GM12873 (cell line): ENCODE measurements around the gene ZKSCAN3.

Experiments
- TF ChIP-seq, protein P1 (sequence below): IDR thresholded peaks from 2 replicates; pipeline ENCODE4 v1.5.1; 2012; ENCODE audit warnings: low read depth, mild to moderate bottlenecking, moderate library complexity, low read length, control low read depth; ENCODE audit not compliant: insufficient read depth; ENCODE audit errors: missing control alignments

ZKSCAN3 gene

DNA sequence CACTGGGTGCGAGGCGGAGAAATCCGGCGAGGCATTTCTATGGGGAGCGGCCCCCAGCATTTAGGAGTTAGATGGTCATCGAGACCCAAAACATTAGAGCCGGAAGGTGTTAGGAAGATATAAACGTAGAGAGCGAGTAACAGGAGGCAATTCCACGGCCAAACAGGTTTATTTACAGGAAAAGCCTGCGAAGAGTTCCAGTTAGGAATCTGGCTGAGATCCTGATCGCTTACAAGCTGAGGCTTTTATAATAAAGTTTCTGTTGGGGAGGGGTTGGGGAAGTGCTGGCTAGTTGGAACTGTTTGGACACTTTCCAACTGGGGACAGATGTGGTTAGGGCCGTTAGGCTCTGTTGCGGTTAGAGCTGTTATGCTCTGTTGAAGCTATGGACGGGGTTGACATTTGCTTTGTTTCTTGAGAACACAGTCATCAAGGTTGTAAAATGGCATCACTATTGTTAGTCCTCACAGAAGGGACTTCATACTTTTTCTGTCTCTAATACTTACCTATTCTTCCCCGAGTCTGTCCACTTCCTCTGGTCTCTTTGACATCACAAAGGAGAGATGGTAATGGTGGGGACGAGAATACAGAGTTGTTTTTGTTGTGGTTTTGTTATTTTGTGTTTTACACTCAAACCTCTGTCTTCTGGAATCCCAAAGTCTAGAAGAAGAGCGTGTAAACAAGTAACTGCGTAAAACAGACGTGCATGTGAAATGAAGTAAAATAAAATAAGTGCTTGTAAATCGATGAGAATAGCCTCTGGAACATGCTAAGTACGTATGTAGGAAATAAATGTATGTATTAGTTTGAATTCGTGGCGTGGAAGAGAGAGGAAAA lies 13.2 kb upstream of the ZKSCAN3 start:
- TF ChIP-seq, protein P1, sequence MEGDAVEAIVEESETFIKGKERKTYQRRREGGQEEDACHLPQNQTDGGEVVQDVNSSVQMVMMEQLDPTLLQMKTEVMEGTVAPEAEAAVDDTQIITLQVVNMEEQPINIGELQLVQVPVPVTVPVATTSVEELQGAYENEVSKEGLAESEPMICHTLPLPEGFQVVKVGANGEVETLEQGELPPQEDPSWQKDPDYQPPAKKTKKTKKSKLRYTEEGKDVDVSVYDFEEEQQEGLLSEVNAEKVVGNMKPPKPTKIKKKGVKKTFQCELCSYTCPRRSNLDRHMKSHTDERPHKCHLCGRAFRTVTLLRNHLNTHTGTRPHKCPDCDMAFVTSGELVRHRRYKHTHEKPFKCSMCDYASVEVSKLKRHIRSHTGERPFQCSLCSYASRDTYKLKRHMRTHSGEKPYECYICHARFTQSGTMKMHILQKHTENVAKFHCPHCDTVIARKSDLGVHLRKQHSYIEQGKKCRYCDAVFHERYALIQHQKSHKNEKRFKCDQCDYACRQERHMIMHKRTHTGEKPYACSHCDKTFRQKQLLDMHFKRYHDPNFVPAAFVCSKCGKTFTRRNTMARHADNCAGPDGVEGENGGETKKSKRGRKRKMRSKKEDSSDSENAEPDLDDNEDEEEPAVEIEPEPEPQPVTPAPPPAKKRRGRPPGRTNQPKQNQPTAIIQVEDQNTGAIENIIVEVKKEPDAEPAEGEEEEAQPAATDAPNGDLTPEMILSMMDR = no peak

DNA sequence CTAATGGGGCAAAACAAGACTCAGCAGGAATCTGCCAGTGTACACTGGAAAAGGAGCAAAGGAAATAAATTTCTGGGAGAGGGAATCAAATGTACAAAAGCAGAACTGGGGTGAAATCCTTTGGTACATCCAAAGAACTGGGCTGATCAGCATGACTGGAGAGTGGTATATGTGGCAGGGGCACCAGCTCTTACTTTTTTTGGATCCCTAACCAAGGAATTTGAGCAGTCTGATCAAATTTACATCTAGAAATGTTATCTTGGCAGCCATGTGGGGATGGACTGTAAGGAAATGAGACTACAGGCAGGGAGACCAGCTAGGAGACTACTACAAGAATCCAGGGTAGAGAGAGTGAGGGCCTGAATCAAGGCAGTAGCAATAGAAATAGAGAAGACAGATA lies 12.6 kb upstream of the ZKSCAN3 start:
- TF ChIP-seq, protein P1 = no peak

DNA sequence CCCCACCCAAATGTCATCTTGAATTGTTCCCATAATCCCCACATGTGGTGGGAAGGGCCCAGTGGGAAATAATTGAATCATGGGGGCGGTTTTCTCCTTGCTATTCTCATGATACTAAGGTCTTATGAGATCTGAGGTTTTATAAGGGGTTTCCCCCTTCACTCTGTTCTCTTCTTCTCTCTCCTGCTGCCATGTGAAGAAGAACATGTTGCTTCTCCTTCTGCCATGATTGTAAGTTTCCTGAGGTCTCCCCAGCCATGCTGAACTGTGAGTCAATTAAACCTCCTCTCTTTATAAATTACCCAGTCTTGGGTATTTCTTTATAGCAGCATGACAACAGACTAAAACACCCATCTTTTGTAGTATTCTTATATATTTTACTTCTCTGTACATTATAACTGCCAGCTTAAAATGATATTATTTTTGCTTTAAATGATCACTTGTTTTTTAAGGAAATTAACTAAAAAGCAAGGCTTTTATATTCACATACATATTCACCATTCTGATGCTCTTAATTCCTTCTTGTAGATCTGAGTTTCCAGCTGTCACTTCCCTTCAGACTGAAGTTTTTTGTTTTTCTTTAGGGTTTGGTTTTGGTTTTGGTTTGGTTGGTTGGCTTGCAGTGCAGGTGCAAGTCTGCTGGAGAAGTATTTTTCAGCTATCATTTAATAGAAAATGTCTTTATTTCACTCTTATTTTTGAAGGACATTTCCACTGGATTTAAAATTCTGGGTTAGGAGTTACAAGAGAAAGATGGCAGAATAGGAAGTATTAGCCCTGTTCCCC lies 9.2 kb upstream of the ZKSCAN3 start:
- TF ChIP-seq, protein P1 = no peak

DNA sequence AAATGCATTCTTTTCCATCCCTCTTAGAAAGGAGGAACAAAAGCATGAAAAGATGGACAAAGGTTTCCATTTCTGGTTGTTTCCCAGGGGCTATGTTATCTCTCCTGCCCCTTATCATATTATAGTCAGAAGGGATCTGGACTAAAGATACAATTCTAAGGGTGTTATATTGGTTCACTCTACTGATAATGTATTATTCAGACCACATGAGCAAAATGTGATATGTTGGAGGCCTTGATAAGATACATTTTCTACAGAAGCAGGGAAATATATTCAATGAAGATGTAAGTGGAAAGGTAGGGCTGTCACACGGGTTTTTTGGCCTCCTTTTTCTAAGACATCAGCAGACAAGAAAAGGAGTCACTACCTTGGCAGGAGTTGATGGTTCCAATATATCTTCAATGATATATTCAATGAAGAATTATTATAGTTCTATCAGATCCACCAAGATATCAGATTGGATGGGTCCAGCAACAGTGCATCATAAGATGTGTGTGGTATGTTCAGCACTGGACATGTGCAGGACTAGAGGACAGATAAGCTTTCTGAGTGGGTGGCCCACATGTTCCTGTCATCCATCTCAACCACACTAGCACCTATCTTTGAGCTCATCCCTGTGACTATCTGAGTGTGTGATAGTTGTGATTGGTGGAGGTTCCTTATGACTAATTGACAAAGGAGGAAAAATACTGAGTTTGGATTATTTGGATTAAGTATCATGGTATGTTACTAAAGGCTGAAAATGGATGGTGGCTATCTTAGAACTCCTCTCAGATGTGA lies 5.7 kb upstream of the ZKSCAN3 start:
- TF ChIP-seq, protein P1 = no peak

DNA sequence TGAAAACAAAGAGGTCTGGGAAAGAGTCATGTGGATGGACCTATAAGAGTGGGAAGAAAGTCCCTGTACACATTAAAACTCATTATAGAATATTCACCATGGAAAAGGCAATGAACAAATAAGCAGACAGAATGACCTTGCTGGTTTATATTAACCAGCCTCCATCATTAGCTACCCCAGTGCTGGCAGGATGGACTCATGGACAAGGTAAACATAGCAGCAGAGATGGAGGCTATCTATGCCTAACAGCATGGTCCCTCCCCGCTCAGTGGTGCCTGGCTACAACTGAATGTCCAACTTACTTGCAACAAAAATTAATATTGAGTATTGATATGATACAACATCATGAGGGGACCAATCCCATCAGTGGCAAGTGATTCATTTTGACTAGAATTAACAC lies 4.5 kb upstream of the ZKSCAN3 start:
- TF ChIP-seq, protein P1 = no peak

DNA sequence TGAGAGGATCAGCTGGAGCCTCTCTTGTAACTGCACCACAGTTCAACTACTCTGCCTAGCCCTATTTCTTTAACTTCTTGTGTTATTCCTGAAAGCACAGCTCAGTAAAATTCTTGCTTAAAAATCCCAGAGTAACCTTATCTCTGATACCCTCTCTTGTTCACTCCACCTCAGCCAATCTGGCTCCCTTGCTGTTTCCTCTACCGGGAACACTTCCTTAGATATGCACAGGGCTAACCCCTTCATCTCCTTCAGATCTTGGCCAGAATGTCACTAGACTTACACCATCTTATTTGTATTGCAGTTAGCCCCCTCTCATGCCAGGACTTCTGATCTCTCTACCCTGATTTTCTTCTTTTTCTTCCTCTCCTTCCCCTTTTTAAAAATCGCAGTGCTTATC lies 2.6 kb upstream of the ZKSCAN3 start:
- TF ChIP-seq, protein P1 = no peak
